Measurements from ENCODE around the gene SFSWAP. TPM values are rescaled to one million over a fixed set of nuclear protein-coding genes. Genes with fewer than 3 reads are reported as not detected.

The SFSWAP gene
- polyA plus RNA-seq, 3 donors = 7.3 to 33.0 (median 10.7) TPM

DNA sequence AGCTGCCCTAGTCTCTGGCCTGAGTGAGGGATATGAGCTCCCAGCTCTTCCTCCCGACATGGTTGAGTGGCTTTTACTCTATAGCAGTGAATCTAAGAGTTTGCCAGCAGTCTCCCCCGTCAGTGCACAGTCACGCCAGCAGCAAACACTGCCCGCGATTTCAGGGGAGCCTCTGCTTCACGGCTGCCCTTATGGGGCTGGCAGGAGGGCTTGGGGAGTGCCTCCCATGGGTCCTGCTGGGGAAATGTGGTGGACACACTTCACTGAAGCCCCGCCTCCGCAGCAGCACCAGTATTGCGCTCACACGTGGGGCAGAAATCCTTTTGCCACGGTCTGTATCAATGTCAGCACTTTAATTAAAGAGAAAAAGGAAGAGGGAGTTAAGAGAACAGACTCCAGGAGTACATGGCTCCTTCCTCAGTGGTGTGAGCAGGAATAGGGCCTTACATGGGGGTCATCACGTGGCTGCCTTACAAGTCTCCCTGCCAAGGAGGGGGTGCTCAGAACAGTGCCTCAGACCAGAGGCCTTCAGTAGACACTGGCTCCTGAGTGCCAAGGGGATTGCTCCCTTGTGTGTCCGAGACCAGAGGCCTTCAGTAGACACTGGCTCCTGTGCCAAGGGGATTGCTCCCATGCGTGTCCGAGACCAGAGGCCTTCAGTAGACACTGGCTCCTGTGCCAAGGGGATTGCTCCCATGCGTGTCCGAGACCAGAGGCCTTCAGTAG lies 55.7 kb downstream of the SFSWAP start:
- Mint-ChIP-seq H3K36me3 (peaks cover 80 to 96% of the 10 kb centered on the region in 2 donors), H3K4me3 (no peak overlapping the region), H3K4me1 (no peaks in the 10 kb centered on the region), H3K27me3 (ENCODE audit: low read depth in 3 of 3) (no peaks in the 10 kb centered on the region), H3K27ac (peak overlapping the region in 1 of 7 donors; percentile 63), H3K9me3 (no peaks in the 10 kb centered on the region)
- Histone ChIP-seq H4K20me1 (ENCODE audit: insufficient read depth, low read length) (peaks cover 4% of the 10 kb centered on the region), H3K4me2 (replicated peaks; ENCODE audit: extremely low read depth, low read length, poor library complexity, severe bottlenecking) (no peak overlapping the region), H3K9me3 (replicated peaks in 1 of 2; ENCODE audit: control insufficient read depth in 1 of 2, insufficient read depth in 1 of 2, low read length in 2 of 2) (no peaks in the 10 kb centered on the region), H2AFZ (ENCODE audit: insufficient read depth, low read depth, low read length, poor library complexity, severe bottlenecking) (no peak overlapping the region), H3K79me2 (ENCODE audit: insufficient read depth, low read length) (no peaks in the 10 kb centered on the region), H3K27me3 (ENCODE audit: control insufficient read depth in 2 of 2, insufficient read depth in 2 of 2, low read length in 2 of 2) (no peaks in the 10 kb centered on the region), H3K27ac (ENCODE audit: low read depth in 1 of 2, low read length in 2 of 2) (no peak overlapping the region), H3K36me3 (replicated peaks in 1 of 2; ENCODE audit: control insufficient read depth in 1 of 2, insufficient read depth in 2 of 2, low read length in 2 of 2) (peaks cover 80 to 99% of the 10 kb centered on the region in 2 donors), H3K9ac (ENCODE audit: insufficient read depth, low read length, poor library complexity, severe bottlenecking) (no peak overlapping the region), H3K4me3 (replicated peaks in 1 of 3; ENCODE audit: low read depth in 2 of 3, low read length in 3 of 3) (no peak overlapping the region), H3K4me1 (ENCODE audit: control insufficient read depth in 1 of 2, insufficient read depth in 2 of 2, low read length in 2 of 2) (no peaks in the 10 kb centered on the region)
- TF ChIP-seq, protein P1, sequence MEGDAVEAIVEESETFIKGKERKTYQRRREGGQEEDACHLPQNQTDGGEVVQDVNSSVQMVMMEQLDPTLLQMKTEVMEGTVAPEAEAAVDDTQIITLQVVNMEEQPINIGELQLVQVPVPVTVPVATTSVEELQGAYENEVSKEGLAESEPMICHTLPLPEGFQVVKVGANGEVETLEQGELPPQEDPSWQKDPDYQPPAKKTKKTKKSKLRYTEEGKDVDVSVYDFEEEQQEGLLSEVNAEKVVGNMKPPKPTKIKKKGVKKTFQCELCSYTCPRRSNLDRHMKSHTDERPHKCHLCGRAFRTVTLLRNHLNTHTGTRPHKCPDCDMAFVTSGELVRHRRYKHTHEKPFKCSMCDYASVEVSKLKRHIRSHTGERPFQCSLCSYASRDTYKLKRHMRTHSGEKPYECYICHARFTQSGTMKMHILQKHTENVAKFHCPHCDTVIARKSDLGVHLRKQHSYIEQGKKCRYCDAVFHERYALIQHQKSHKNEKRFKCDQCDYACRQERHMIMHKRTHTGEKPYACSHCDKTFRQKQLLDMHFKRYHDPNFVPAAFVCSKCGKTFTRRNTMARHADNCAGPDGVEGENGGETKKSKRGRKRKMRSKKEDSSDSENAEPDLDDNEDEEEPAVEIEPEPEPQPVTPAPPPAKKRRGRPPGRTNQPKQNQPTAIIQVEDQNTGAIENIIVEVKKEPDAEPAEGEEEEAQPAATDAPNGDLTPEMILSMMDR (IDR thresholded peaks at IDR 0.05) = no peak
- no peak for DNase-seq
- 100% methylated on average over 8 of the region's 17 CpGs for WGBS (ENCODE audit: insufficient coverage)
- intact Hi-C loops (cut with micrococcal nuclease) = no loop called here

DNA sequence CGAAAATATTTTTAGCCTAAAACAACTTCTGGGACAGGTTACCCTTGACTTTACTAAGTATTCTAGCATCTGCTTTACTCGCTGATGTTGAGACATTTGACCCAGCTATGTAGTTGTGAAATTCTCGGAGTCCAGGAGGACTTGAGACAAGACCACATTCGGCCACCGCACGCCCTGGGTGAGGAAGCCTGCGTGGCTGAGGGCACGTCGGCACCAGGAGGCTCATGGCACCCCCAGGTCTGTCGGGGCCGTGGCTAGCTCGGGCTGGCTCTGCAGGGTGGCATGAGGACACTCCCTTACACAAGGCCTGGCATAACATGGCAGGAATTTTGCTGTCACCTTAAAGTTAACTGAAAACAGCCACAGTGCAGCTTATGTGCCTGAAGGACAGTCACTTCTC lies 59.2 kb downstream of the SFSWAP start:
- Mint-ChIP-seq H3K36me3 (peaks cover 80 to 95% of the 10 kb centered on the region in 2 donors), H3K4me3 (no peak overlapping the region), H3K27ac (no peak overlapping the region), H3K9me3 (no peaks in the 10 kb centered on the region), H3K27me3 (ENCODE audit: low read depth in 3 of 3) (no peaks in the 10 kb centered on the region), H3K4me1 (peaks cover 14% of the 10 kb centered on the region)
- Histone ChIP-seq H3K4me1 (ENCODE audit: control insufficient read depth in 1 of 2, insufficient read depth in 2 of 2, low read length in 2 of 2) (no peaks in the 10 kb centered on the region), H3K4me3 (replicated peaks in 1 of 3; ENCODE audit: low read depth in 2 of 3, low read length in 3 of 3) (no peak overlapping the region), H3K36me3 (replicated peaks in 1 of 2; ENCODE audit: control insufficient read depth in 1 of 2, insufficient read depth in 2 of 2, low read length in 2 of 2) (peaks cover 73 to 99% of the 10 kb centered on the region in 2 donors), H3K9me3 (replicated peaks in 1 of 2; ENCODE audit: control insufficient read depth in 1 of 2, insufficient read depth in 1 of 2, low read length in 2 of 2) (no peaks in the 10 kb centered on the region), H3K27ac (ENCODE audit: low read depth in 1 of 2, low read length in 2 of 2) (no peak overlapping the region), H3K4me2 (replicated peaks; ENCODE audit: extremely low read depth, low read length, poor library complexity, severe bottlenecking) (no peak overlapping the region), H3K27me3 (ENCODE audit: control insufficient read depth in 2 of 2, insufficient read depth in 2 of 2, low read length in 2 of 2) (no peaks in the 10 kb centered on the region), H2AFZ (ENCODE audit: insufficient read depth, low read depth, low read length, poor library complexity, severe bottlenecking) (no peak overlapping the region), H4K20me1 (ENCODE audit: insufficient read depth, low read length) (peaks cover 5% of the 10 kb centered on the region), H3K9ac (ENCODE audit: insufficient read depth, low read length, poor library complexity, severe bottlenecking) (no peak overlapping the region), H3K79me2 (ENCODE audit: insufficient read depth, low read length) (peaks cover 3% of the 10 kb centered on the region)
- intact Hi-C loops (cut with micrococcal nuclease) = loop anchor here (5.0 to 10.0 kb wide), 2 partner anchors 57 to 65 kb away; partner anchors contain the start of gene MMP17 (in 1 of the 2)
- no peak for DNase-seq
- TF ChIP-seq, protein P1 (IDR thresholded peaks at IDR 0.05) = no peak
- WGBS (ENCODE audit: insufficient coverage) = 100% methylated on average over 6 of the region's 12 CpGs

Data from CD14-positive monocyte (primary cell).